Stimulated activated CD4-positive, alpha-beta T cell treated with anti-CD3 and anti-CD28 coated beads, Interleukin-4, amount 100 ng/mL, for 1 hour (primary cell): ENCODE data around the gene SPTLC1.
"Not testable (repeated sequence)": the region's sequence is repeated elsewhere in the genome, so short reads cannot be mapped to it uniquely, and the experiment has no call there.

ENCODE experiments used
- DNase-seq: peaks from one replicate; pipeline ENCODE4 v3.0.0-alpha.2; 2020

Gene SPTLC1

DNA sequence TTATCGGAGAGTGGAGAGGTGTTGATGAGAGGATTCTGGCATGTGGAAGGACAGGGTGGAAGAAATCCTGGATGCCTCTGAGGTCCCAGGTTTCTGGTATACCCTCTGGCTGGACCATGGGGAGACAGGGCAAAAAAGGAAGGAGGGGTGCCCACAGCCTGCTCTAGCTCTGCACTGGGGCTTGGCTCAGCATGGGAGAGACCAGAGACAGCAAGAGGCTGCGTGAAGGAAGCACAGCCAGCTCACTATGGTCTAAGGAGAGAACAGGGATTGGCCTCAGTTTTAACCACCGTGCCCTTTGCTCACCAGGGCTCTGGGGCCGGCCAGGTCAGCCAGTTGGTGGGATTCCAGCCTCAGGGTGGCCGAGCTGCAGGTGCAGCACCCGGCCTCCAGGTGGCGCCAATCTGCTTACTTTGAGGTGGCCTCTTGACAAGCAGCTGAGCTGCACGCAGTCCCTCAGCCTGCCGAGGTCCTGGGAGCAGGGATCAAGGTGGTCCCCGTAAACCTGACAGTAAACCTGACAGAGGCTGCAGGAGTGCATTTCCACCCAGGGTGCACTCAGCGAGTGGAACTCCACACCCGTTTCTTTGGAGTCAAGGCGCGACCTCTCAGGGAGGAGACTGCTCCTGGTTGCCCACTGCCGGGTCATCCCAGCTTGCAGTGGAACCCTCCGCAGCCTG lies 25.0 kb upstream of the SPTLC1 start:
- DNase-seq: peak; percentile 71

- DNase-seq: not testable (repeated sequence)
Observed at GRCh38 chr9:92138960-92139540, 23.8 kb upstream of the SPTLC1 start.

DNA sequence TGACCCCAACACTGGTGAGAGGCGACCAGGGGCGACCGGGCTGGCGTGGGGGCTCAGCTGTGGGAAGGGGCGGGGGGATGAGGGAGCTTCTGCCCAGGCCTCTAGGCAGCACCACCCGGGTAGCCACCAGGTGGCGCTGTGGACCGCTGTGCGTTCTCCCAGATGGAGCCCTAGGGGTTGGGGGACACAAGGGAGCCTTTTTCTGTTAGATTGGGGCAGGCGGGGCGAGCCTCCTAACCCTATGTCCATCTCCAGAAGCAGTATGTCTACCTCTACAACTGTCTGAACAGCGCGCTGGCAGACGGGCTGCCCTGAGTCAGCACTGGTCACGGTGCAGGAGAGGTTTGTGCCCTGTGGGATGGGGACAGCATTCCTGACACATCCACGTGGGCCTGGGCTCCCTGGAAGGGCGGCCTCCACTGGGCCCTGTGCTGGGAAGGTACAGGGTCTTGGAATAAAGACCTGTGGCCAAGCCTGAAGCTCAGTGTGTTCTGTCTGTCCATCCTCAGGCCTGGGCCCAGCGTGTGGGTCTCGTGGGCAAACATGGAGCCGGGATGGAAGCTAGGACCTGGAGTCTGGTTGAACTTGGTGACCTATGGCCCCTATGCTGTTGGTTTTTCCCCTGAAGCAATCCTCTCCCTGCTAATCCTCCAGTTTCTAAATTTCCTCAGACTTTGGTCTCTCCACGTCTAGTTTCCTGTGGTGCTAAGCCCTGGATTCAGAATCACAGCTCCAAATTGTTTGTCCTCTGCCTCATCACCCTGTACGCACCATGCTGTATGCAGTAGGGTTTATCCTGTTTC lies 23.1 kb upstream of the SPTLC1 start:
- DNase-seq: peak; percentile 80

- DNase-seq: no peak
Observed at GRCh38 chr9:92136184-92136858, 21.1 kb upstream of the SPTLC1 start.

GRCh38 chr9:92135576-92135975 lies 20.4 kb upstream of the SPTLC1 start:
- no peak for DNase-seq

- DNase-seq: peak; percentile 75
Observed at GRCh38 chr9:92133949-92134604, 18.9 kb upstream of the SPTLC1 start.

DNA sequence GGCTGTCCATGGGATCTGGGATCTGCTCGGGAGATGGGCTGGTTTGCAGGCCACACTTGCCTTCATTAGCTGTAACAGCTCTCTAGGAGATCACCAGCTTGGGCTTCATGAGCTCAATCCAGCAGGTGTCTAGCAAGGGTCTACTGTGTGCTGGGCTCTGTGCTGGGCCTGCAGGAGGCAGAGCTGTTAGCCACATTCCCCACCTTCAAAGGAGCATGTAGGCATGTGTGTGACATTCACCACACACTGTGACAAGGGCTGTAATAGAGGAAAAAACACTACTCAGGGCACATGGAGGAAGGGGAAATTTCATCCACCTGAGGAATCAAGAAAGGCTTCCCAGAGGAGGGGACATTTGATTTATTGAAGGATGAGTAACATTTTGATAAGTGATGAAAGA lies 17.7 kb upstream of the SPTLC1 start:
- DNase-seq: not testable (repeated sequence)

GRCh38 chr9:92132501-92132900 lies 17.3 kb upstream of the SPTLC1 start:
- DNase-seq: no peak

- DNase-seq: no peak
Observed at GRCh38 chr9:92122800-92123199, 7.6 kb upstream of the SPTLC1 start.

- DNase-seq: no peak
Observed at GRCh38 chr9:92122061-92122460, 6.8 kb upstream of the SPTLC1 start.

- no peak for DNase-seq
Observed at GRCh38 chr9:92121265-92121664, 6.1 kb upstream of the SPTLC1 start.

GRCh38 chr9:92120138-92120537 lies 4.9 kb upstream of the SPTLC1 start:
- no peak for DNase-seq

GRCh38 chr9:92119586-92119985 lies 4.4 kb upstream of the SPTLC1 start:
- no peak for DNase-seq

DNA sequence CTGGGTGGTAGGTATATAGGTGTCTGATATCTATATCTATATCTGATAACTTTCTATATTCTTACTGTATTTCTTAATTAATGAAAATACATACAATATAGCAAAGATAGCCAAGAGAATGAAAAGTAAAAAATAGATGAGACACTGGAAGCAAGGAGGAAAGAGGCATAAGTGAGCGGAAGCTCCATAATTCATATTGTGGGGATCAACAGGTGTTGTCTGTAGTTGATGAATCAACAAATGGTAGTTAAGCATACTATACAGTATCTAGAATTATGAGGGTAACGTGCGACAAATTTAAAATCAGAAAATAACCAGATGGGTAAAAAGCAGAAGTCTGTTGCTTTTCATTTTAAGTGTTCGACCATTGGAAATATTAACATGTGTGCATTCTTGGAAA lies 7.1 kb downstream of the SPTLC1 start:
- no peak for DNase-seq

GRCh38 chr9:92105446-92106225 lies 9.6 kb downstream of the SPTLC1 start:
- DNase-seq: not testable (repeated sequence)

DNA sequence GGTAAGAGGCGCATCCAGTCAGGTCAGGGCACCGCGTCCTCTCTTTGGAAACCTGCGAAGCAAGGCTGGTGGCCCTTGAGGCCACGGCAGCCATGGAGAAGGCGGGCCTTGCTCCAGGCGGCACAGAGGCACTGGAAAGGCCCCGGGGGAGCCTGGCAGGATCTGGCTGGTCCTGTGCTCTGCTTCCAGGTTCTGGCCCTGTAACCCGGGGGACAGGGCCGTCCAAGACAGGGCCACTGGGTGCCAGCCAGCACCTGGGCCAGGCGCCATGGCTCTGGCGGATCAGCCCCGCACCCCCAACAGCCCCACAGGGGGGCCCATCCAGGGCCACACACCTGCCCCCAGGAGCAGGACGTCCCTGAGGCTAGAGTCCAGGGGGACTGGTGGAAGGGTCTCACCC lies 11.6 kb downstream of the SPTLC1 start:
- not testable (repeated sequence) for DNase-seq

DNA sequence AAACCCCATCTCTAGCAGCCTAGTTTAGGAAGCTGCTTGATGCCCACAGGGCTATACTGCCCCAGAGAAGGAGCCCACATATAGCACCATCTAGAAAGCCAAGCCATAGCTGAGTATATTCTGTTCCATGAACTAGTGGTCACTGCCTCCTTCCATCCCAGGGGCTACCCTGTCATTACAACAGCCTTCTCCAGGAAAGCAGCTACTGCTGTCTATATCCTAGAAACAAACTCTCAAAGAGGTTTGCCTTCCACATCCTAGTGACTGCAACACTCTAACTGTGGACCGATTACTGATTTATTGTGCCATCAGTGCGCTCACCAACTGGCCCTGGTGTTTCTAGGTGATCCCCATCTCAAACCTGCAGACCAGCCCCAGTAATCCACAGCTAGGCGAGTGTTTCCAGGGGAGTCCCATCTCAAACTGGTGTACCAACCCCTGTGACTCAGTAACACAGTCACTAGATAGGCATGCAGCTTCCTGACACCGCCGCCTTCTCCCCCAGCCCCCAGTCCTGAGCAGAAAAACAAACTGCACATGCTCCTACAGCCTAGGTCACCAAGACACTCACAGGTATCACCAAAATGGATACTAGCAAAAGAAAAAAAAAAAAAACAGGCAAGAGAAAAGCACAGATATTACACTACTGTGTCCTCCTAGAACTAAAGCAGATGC lies 14.8 kb downstream of the SPTLC1 start:
- DNase-seq: no peak

DNA sequence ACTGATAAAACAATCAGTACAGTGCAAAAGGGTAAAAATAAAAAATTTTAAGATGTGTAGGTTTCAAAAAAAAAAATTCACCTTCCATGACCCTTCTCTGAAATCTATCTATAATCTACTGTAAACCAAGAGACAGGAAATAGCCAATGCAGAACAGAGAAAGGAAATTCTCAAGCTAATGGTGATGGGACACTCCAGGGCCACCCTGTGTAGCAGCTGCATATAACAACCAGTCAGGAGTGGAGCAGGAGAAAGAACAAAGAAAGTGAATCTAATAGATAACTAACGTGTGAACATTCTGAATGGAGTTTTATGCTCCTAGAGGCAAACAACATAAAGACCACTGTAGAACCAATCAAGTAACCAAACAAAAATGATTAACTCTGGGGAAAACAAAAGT lies 16.6 kb downstream of the SPTLC1 start:
- no peak for DNase-seq

GRCh38 chr9:92097997-92098482 lies 17.2 kb downstream of the SPTLC1 start:
- peak; percentile 24 for DNase-seq

GRCh38 chr9:92095236-92095635 lies 20.0 kb downstream of the SPTLC1 start:
- no peak for DNase-seq

DNA sequence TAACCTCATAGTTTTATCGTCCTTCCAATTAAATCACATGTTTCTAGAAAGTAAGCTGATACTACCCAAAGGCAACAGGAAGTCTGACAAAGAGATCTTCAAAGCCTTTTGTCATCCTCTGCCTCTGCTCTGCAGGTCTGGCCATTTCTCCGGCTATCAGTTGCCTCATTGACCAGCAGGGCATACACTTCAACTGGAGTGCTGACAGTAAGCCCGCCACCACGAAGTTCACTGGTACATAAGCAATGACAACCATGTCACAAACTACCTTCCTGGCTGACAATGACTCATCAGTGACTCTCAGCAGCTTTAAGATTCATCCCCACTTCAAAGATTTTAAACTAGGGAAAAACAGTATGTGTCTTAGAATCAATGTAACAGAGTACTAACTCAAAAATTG lies 20.6 kb downstream of the SPTLC1 start:
- DNase-seq: no peak
